T47D (cell line): ENCODE results near the gene CDK10.
A peak's percentile ranks its signal among the peaks of the same experiment; 100 is the strongest.

Source experiments
- DNase-seq, 2 experiments: peaks; one replicate each; pipeline versions ENCODE4 v3.0.0 to v3.0.0-alpha.2; 2011 to 2012; ENCODE audit warnings: low read depth in 1 of 2, low spot score in 1 of 2
- JUND ChIP-seq: IDR thresholded peaks from 2 replicates; pipeline ENCODE4 v1.6.1; 2012; ENCODE audit warnings: low read depth
- in situ Hi-C: cut with HindIII; loops from 2 replicates; pipeline ENCODE4 v1.10.0; 2016; ENCODE audit warnings: low sequenced_read_pairs, low pct_unique_long_range_greater_than_20kb

CDK10 gene

GRCh38 chr16:89716493-89716892, 30.0 kb downstream of the CDK10 start:
- TF ChIP-seq JUND = no peak
- in situ Hi-C loops = no loop called here
- DNase-seq = no peak

DNA sequence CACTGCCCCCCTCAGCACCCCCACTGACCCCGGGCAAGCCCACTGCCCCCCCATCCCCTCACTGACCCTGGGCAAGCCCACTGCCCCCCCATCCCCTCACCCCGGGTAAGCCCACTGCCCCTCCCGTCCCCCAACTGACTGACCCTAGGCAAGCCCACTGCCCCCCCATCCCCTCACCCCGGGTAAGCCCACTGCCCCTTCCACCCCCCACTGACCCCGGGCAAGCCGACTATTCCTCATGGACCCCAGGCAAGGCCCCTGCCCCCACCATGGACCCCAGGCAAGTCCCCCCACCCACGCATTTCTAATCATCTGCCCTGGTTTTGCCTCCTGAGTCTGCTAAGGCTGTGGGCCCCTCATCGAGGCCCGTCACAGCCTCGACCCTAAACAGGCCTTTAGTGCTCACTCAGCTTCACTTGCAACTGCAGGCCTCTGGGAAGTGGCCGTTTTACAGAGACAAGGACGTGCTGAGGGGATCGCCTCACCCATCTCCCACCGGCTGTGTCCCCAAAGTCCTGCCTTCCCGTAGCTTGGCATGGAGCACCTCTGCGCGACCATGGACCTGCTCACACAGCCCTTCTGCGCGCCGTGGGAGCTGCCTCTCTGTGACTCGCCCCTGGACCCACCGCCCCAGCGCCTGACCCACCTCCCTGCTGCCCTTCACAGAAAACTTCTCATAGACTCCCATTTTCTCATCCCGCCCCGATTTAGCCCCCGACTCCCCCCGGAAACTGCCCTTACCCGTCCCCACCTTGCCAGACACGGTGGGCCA, 30.6 kb downstream of the CDK10 start:
- DNase-seq = no peak
- TF ChIP-seq JUND = no peak
- in situ Hi-C loops = no loop called here

DNA sequence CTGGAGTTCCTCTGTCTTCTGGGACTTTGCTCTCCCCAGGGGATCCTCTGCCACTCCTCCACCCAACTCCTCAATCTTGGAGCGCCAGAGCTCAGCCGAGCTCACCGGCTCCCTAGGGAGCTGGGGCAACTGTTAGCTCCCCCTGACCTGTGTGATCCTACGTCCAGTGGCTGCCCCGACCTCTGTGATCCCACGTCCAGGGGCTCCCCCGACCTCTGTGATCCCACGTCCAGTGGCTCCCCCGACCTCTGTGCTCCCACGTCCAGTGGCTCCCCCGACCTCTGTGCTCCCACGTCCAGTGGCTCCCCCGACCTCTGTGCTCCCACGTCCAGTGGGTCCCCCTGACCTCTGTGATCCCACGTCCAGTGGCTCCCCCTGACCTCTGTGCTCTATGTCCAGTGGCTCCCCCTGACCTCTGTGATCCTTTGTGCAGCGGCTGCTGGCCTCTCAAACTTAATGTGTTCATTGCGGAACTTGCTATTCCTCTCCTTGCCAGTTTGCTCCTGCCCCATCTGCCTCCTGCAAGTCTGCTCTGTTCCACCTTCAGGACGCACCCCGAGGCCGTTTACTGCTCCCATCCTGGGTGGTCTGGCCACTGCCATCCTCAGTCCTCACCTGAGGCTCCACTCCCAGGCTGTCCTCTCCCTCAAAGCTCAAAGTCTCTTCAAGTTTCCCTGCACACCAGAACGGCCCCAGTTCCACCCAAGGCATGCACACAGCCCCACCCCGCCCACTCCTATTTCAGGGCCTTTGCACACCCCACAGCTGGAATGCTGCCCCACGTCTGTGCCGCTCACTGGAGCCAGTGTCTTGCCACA, 31.4 kb downstream of the CDK10 start:
- in situ Hi-C loops = no loop called here
- TF ChIP-seq JUND = no peak

DNA sequence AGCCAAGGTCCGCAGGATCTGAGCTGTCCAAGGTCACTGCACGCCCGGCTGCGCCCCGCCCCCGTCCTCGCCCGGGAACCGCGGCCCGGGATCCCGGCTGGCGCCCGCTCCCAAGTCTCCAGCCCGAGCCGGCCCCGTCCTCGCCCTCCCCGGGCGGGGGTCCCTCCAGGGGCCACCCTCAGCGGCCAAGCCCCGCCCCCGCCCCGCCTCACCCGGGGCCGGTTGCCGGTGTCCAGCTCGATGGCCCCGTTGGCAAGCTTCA, 34.0 kb downstream of the CDK10 start:
- no peak for TF ChIP-seq JUND
- in situ Hi-C loops = no loop called here
- DNase-seq = no peak

More for the DNA sequence above, 31.4 kb downstream of the CDK10 start:
- no peak for DNase-seq

- peak in 1 of 2 experiments; percentile 93 for DNase-seq
- TF ChIP-seq JUND = no peak
- in situ Hi-C loops = no loop called here
Measured at GRCh38 chr16:89720813-89721545, 34.5 kb downstream of the CDK10 start, which contains the start of the genes VPS9D1 and ZNF276. Gene VPS9D1 (minus strand): TSS chr16:89720898. CDS start chr16:89720861, 37 bp downstream. Gene ZNF276 (plus strand): TSS chr16:89721537. CDS start chr16:89721641, 104 bp downstream.

DNA sequence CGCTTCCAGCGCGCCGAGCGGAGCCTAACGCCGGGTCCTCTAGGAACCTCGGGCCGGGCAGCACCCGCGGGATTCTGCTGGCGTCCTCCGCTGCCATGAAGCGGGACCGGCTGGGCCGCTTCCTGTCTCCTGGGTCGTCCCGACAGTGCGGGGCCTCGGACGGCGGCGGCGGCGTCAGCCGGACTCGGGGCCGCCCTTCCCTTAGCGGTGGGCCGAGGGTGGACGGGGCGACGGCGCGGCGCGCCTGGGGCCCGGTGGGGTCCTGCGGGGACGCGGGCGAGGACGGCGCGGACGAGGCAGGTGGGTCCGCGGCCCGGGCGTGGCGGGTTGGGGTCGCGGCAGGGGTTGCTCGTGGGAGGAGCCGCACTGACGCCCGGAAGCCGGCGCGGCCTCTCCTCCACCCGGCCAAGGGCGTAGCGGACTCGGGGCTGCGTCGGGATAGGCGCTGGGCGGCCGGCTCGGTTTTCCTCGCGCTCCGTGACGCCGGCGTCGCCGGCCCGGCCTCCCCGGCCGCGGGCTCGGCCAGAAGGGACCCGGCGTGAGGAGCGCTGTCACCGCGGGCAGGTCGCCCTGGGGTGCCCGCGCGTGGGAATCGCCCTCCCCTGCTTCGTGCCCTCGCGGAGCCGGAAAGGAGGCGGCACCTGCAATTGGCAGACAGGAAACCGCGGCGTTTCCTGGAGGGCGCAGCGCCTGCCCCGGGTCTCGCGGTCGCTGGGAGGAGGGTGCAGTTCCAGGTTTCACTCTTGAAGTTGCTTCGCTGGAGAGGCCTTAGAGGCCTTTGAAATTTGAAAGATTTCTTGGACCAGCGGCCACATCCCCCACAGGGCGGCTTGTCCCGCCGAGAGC, 35.3 kb downstream of the CDK10 start:
- in situ Hi-C loops = no loop called here
- TF ChIP-seq JUND = no peak
- DNase-seq = peak in 1 of 2 experiments; percentile 75

DNA sequence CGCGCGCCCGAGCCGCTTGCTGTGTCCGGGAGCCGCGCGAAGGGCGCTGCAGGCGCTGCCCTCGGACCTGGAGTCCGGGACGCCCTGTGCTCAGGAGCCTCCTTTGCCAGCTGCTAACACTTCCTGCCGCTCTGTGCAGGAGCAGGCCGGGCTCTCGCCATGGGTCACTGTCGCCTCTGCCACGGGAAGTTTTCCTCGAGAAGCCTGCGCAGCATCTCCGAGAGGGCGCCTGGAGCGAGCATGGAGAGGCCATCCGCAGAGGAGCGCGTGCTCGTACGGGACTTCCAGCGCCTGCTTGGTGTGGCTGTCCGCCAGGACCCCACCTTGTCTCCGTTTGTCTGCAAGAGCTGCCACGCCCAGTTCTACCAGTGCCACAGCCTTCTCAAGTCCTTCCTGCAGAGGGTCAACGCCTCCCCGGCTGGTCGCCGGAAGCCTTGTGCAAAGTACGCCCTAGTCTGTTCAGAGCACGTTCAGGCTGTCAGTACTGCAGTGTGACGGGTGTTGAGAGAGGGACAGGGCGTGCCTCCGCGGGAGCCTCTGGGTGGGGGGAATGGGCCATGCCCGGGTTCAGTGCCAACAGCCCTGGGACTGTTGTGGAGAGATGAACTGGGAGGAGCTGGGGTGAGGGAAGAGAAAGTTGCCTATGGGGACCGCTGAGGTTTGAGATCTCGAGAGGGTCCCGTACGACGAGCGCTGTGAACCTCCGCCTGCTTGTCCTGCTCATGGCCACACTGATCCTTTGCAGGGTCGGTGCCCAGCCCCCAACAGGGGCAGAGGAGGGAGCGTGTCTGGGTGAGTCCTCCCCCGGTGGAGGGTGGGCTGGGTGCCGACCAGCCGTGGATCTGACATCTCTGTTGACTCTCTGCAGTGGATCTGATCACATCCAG, 36.1 kb downstream of the CDK10 start:
- TF ChIP-seq JUND = no peak
- peak in 1 of 2 experiments; percentile 78 for DNase-seq
- in situ Hi-C loops = no loop called here

DNA sequence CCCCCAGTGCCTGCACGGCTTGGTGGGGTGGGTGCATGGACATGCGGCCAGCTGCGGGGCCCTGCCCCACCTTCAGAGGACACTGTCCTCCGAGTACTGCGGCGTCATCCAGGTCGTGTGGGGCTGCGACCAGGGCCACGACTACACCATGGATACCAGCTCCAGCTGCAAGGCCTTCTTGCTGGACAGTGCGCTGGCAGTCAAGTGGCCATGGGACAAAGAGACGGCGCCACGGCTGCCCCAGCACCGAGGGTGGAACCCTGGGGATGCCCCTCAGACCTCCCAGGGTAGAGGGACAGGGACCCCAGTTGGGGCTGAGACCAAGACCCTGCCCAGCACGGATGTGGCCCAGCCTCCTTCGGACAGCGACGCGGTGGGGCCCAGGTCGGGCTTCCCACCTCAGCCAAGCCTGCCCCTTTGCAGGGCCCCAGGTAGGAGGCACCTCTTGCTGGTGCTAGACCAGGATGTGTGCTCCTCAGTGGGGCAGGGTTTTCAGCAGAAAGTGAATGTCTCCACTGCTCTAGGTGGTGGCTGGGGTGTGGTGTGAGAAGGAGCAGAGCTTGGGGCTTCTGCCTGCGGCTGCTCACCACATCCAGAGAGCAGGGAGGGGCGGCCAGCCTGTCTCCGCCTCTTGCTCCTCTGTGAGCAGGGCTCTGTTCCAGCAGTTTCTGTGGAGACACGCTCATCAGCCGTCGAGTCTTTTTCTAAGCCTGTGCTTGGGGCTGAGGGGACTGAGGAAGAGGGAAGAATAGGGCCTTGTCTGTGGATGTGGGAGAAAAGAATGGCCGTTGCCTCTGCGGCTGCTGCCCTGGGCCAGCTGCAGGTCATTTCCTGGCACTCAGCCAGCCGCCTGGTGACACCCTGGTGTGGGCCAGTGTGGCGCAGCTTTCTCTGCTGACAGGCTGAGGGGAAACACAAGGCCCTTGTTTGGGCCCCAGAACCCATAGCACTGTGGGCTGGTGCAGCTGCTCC, 37.1 kb downstream of the CDK10 start:
- TF ChIP-seq JUND = no peak
- no peak for DNase-seq
- in situ Hi-C loops = no loop called here

DNA sequence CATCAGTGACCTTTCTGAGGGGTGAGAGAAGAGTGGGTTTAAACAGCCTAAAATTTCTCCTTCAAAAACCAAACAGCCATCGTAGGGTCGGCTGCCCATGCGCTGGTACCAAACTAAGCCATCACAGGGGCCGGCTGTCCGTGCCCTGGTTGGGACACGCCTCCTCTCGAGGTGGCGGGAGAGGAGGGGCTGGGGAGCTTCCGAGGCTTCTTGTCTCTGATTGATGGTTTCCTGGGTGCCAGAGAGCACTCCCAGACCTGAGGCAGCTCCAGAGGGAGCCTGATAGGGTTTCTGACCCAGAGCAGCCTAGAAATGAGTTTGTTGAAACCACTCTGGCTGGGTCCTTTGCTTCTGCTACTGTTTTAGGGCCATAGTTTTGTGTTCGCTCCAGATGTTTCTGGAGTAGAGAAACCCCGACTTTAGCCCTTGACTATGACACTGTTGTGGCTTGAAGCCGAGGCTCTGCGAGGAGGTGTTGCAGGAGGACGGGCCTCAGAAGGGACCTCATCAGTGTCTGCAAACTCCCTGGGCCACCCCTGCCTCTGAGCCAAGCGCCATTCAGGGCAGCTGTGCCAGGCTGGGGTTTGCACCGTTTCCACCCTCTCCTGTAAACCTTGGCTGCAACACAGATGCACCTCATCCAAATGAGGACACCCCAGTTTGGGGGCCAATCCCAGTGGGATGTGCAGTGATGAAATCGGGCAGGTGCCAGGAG, 41.1 kb downstream of the CDK10 start:
- TF ChIP-seq JUND = no peak
- DNase-seq = no peak
- in situ Hi-C loops = no loop called here

- no peak for TF ChIP-seq JUND
- in situ Hi-C loops = no loop called here
- no peak for DNase-seq
Measured at GRCh38 chr16:89729293-89729692, 42.8 kb downstream of the CDK10 start.
